Endodermal cell (in vitro differentiated cells): ENCODE measurements around the gene EDN2. TPM values are rescaled to one million over a fixed set of nuclear protein-coding genes. Genes with fewer than 3 reads are reported as not detected.

Experiments used
- DNase-seq: peaks from one replicate; pipeline ENCODE4 v3.0.0-alpha.2; 2017
- H3K27ac ChIP-seq: 2 replicates; pipeline ENCODE4 v1.5.1; 2013; ENCODE audit warnings: mild to moderate bottlenecking, low read depth, low read length, moderate library complexity
- H3K27me3 ChIP-seq: 2 replicates; pipeline ENCODE4 v1.6.1; 2013; ENCODE audit warnings: mild to moderate bottlenecking, low read length, moderate library complexity; ENCODE audit not compliant: insufficient read depth, control insufficient read depth, poor library complexity, severe bottlenecking
- H3K36me3 ChIP-seq: 2 replicates; pipeline ENCODE4 v1.7.0; 2013; ENCODE audit warnings: mild to moderate bottlenecking, low read length, moderate library complexity; ENCODE audit not compliant: control insufficient read depth, insufficient read depth
- H3K4me1 ChIP-seq: one replicate; pipeline ENCODE4 v1.7.0; 2013; ENCODE audit warnings: low read length; ENCODE audit not compliant: control insufficient read depth, insufficient read depth
- H3K4me3 ChIP-seq: 2 replicates; pipeline ENCODE4 v1.5.1; 2013; ENCODE audit warnings: mild to moderate bottlenecking, low read length, moderate library complexity
- H3K9ac ChIP-seq: 2 replicates; pipeline ENCODE4 v1.6.1; 2013; ENCODE audit warnings: mild to moderate bottlenecking, low read length, moderate library complexity; ENCODE audit not compliant: poor library complexity, severe bottlenecking; ENCODE audit errors: extremely low read depth
- H3K9me3 ChIP-seq: 2 replicates; pipeline ENCODE4 v1.6.1; 2013; ENCODE audit warnings: mild to moderate bottlenecking, low read length, moderate library complexity; ENCODE audit not compliant: control insufficient read depth
- H3K27ac Mint-ChIP-seq: 2 replicates; pipeline ENCODE4 v1.8.0; 2020; ENCODE audit warnings: mixed read lengths
- H3K27me3 Mint-ChIP-seq: 2 replicates; pipeline ENCODE4 v1.8.0; 2021; ENCODE audit warnings: mild to moderate bottlenecking, mixed read lengths; ENCODE audit not compliant: insufficient read depth
- H3K36me3 Mint-ChIP-seq: 2 replicates; pipeline ENCODE4 v1.8.0; 2020; ENCODE audit warnings: low read depth, mixed read lengths
- H3K4me1 Mint-ChIP-seq: 2 replicates; pipeline ENCODE4 v1.8.0; 2020; ENCODE audit warnings: mixed read lengths
- H3K4me3 Mint-ChIP-seq: 2 replicates; pipeline ENCODE4 v1.8.0; 2020; ENCODE audit warnings: mild to moderate bottlenecking, moderate library complexity, mixed read lengths
- H3K9me3 Mint-ChIP-seq: 2 replicates; pipeline ENCODE4 v1.8.0; 2020; ENCODE audit warnings: mild to moderate bottlenecking, mixed read lengths
- CTCF ChIP-seq: fragments of 200-600 bp; sonication (generic); conservative IDR thresholded peaks from 2 replicates; pipeline ENCODE4 v1.5.0; 2021; ENCODE audit warnings: antibody characterized with exemption, mild to moderate bottlenecking
- WGBS, 2 experiments: methylation state at CpG; one replicate each; pipeline versions ENCODE4 v1.1.5 to v1.1.7; 2013; ENCODE audit warnings: missing lambda C conversion rate in 2 of 2, mixed read lengths in 1 of 2; ENCODE audit not compliant: insufficient coverage in 1 of 2, insufficient read length in 1 of 2; 5-methylcytosine and 5-hydroxymethylcytosine counted together
- total RNA-seq, 2 donors: library from RNA; stranded (reverse); fragmentation: NEBNext Ultra II Directional in 1 of 2; extraction: Animal tissue kit (Norgen Biotek cat#: 25700) in 1 of 2; gene quantifications; 2 replicates in 1 of 2; 3 replicates in 1 of 2; pipeline ENCODE4 v1.2.1, GENCODE V29; 2021

The EDN2 gene
- total RNA-seq, 2 donors from 2014 or later: not detected

- Histone ChIP-seq H3K27me3 (no peaks in the 10 kb centered on the region), H3K9ac (no peak overlapping the region), H3K4me3 (no peak overlapping the region), H3K27ac (no peak overlapping the region), H3K4me1 (no peaks in the 10 kb centered on the region), H3K9me3 (no peaks in the 10 kb centered on the region), H3K36me3 (no peaks in the 10 kb centered on the region)
- Mint-ChIP-seq H3K4me3 (no peak overlapping the region), H3K36me3 (no peaks in the 10 kb centered on the region), H3K27ac (no peak overlapping the region), H3K9me3 (peaks cover 5% of the 10 kb centered on the region), H3K27me3 (peaks cover 28% of the 10 kb centered on the region), H3K4me1 (no peaks in the 10 kb centered on the region)
- 76 to 80% methylated on average over 5 to 7 of the region's 7 CpGs for WGBS, 2 experiments
- DNase-seq: no peak
- TF ChIP-seq CTCF: no peak
Measured at GRCh38 chr1:41528726-41529605, 44.5 kb upstream of the EDN2 start.

- Mint-ChIP-seq H3K4me1 (no peaks in the 10 kb centered on the region), H3K27ac (no peak overlapping the region), H3K36me3 (no peaks in the 10 kb centered on the region), H3K9me3 (peaks cover 5% of the 10 kb centered on the region), H3K27me3 (peaks cover 19% of the 10 kb centered on the region), H3K4me3 (no peak overlapping the region)
- H3K27ac ChIP-seq: no peak overlapping the region
- DNase-seq: no peak
- no peaks in the 10 kb centered on the region for H3K9me3 ChIP-seq
- no peak for TF ChIP-seq CTCF
- H3K9ac ChIP-seq: no peak overlapping the region
- no peak overlapping the region for H3K4me3 ChIP-seq
- H3K27me3 ChIP-seq: no peaks in the 10 kb centered on the region
- WGBS, 2 experiments: 86 to 100% methylated on average over 3 of the region's 3 CpGs
- H3K36me3 ChIP-seq: no peaks in the 10 kb centered on the region
- no peaks in the 10 kb centered on the region for H3K4me1 ChIP-seq
Measured at GRCh38 chr1:41528106-41528505, 43.6 kb upstream of the EDN2 start.

- no peak for DNase-seq
- no peak overlapping the region for H3K4me3 Mint-ChIP-seq
- Histone ChIP-seq H3K4me3 (no peak overlapping the region), H3K27ac (no peak overlapping the region), H3K9ac (no peak overlapping the region), H3K9me3 (no peaks in the 10 kb centered on the region), H3K4me1 (no peaks in the 10 kb centered on the region), H3K36me3 (no peaks in the 10 kb centered on the region), H3K27me3 (no peaks in the 10 kb centered on the region)
- H3K27me3 Mint-ChIP-seq: peaks cover 13% of the 10 kb centered on the region
- no peak overlapping the region for H3K27ac Mint-ChIP-seq
- TF ChIP-seq CTCF: no peak
- no peaks in the 10 kb centered on the region for H3K4me1 Mint-ChIP-seq
- no peaks in the 10 kb centered on the region for H3K36me3 Mint-ChIP-seq
- H3K9me3 Mint-ChIP-seq: peaks cover 5% of the 10 kb centered on the region
- WGBS, 2 experiments: 88 to 100% methylated on average over 3 to 4 of the region's 4 CpGs
Measured at GRCh38 chr1:41526956-41527561, 42.6 kb upstream of the EDN2 start.
